Keratinocyte (primary cell): ENCODE measurements around the gene CAMKMT.

Experiments
- EZH2 ChIP-seq: IDR thresholded peaks from one replicate; pipeline ENCODE4 v1.6.1; 2012; ENCODE audit warnings: inconsistent platforms, mild to moderate bottlenecking, low read length, moderate library complexity
- TF ChIP-seq, protein P1 (sequence below), 3 experiments: IDR thresholded peaks in 1 of 3; conservative IDR thresholded peaks in 1 of 3; optimal IDR thresholded peaks in 1 of 3; 2 replicates in 2 of 3; 3 replicates in 1 of 3; pipeline versions ENCODE3 to v1.5.1; 2011; ENCODE audit warnings: low read length in 3 of 3, mild to moderate bottlenecking in 3 of 3, moderate library complexity in 2 of 3, control low read depth in 1 of 3, inconsistent platforms in 1 of 3; ENCODE audit not compliant: insufficient read depth in 2 of 3; ENCODE audit errors: extremely low read depth in 1 of 3

- TF ChIP-seq, protein P1, sequence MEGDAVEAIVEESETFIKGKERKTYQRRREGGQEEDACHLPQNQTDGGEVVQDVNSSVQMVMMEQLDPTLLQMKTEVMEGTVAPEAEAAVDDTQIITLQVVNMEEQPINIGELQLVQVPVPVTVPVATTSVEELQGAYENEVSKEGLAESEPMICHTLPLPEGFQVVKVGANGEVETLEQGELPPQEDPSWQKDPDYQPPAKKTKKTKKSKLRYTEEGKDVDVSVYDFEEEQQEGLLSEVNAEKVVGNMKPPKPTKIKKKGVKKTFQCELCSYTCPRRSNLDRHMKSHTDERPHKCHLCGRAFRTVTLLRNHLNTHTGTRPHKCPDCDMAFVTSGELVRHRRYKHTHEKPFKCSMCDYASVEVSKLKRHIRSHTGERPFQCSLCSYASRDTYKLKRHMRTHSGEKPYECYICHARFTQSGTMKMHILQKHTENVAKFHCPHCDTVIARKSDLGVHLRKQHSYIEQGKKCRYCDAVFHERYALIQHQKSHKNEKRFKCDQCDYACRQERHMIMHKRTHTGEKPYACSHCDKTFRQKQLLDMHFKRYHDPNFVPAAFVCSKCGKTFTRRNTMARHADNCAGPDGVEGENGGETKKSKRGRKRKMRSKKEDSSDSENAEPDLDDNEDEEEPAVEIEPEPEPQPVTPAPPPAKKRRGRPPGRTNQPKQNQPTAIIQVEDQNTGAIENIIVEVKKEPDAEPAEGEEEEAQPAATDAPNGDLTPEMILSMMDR (optimal IDR thresholded peaks at IDR 0.05 in 1 of 3, IDR thresholded peaks at IDR 0.05 in 1 of 3, conservative IDR thresholded peaks at IDR 0.05 in 1 of 3; ENCODE audit: extremely low read depth in 1 of 3, insufficient read depth in 2 of 3, low read length in 3 of 3), result no peak
- no peak for TF ChIP-seq EZH2
These were observed 256.7 kb downstream of the CAMKMT start for GRCh38 chr2:44618251-44619023.
